GM19351 (cell line): ENCODE measurements around the gene CTNNA2.
"Not testable (repeated sequence)": the region's sequence is repeated elsewhere in the genome, so short reads cannot be mapped to it uniquely, and the experiment has no call there.

Experiments
- ATAC-seq: cut with Tn5 transposase; IDR thresholded peaks from one replicate; pipeline ENCODE4 v1.9.1; 2021; ENCODE audit warnings: mild to moderate bottlenecking, moderate library complexity; ENCODE audit not compliant: unreplicated experiment

CTNNA2 gene

GRCh38 chr2:80014637-80015036 is 501.8 kb downstream of the CTNNA2 start:
- no peak for ATAC-seq

GRCh38 chr2:80016171-80016570 is 503.3 kb downstream of the CTNNA2 start:
- no peak for ATAC-seq

GRCh38 chr2:80019571-80020460 is 507.0 kb downstream of the CTNNA2 start:
- no peak for ATAC-seq

GRCh38 chr2:80022018-80022417 is 509.2 kb downstream of the CTNNA2 start:
- no peak for ATAC-seq

- no peak for ATAC-seq
Observed at GRCh38 chr2:80026040-80026729, 513.3 kb downstream of the CTNNA2 start.

- ATAC-seq: no peak
Observed at GRCh38 chr2:80028051-80028450, 515.2 kb downstream of the CTNNA2 start.

- ATAC-seq: no peak
Observed at GRCh38 chr2:80028584-80028983, 515.7 kb downstream of the CTNNA2 start.

- no peak for ATAC-seq
Observed at GRCh38 chr2:80030135-80030534, 517.3 kb downstream of the CTNNA2 start.

GRCh38 chr2:80032684-80033083 is 519.8 kb downstream of the CTNNA2 start:
- ATAC-seq: not testable (repeated sequence)

- ATAC-seq: no peak
Observed at GRCh38 chr2:80035749-80036285, 523.0 kb downstream of the CTNNA2 start.

- no peak for ATAC-seq
Observed at GRCh38 chr2:80037310-80037709, 524.5 kb downstream of the CTNNA2 start.

GRCh38 chr2:80040226-80040625 is 527.4 kb downstream of the CTNNA2 start:
- no peak for ATAC-seq

- no peak for ATAC-seq
Observed at GRCh38 chr2:80042635-80043034, 529.8 kb downstream of the CTNNA2 start.

- no peak for ATAC-seq
Observed at GRCh38 chr2:80048296-80048695, 535.4 kb downstream of the CTNNA2 start.

- ATAC-seq: no peak
Observed at GRCh38 chr2:80050246-80050645, 537.4 kb downstream of the CTNNA2 start.

GRCh38 chr2:80053522-80054345 is 540.9 kb downstream of the CTNNA2 start:
- no peak for ATAC-seq

- ATAC-seq: no peak
Observed at GRCh38 chr2:80054346-80054675, 541.5 kb downstream of the CTNNA2 start.

GRCh38 chr2:80057956-80058355 is 545.1 kb downstream of the CTNNA2 start:
- ATAC-seq: no peak

- ATAC-seq: no peak
Observed at GRCh38 chr2:80058562-80058961, 545.7 kb downstream of the CTNNA2 start.

- ATAC-seq: no peak
Observed at GRCh38 chr2:80059447-80059846, 546.6 kb downstream of the CTNNA2 start.

GRCh38 chr2:80061881-80062280 is 549.0 kb downstream of the CTNNA2 start:
- no peak for ATAC-seq
